IMR-90 (cell line): ENCODE data around the gene WNK1. TPM values are rescaled to one million over a fixed set of nuclear protein-coding genes. Genes with fewer than 3 reads are reported as not detected.

Experiments
- ATAC-seq: fragments of 200-7000 bp; cut with Tn5 transposase; 2 replicates; pipeline ENCODE4 v1.9.1; 2020; ENCODE audit warnings: low read depth, mild to moderate bottlenecking, moderate library complexity
- BruUV-seq: library from RNA; stranded (reverse); fragments of 400-500 nt; replicated peaks from 2 replicates; lab custom pipeline; 2021; lab: Mats Ljungman, UMichigan
- CTCF ChIA-PET: fragments of 300-600 bp; formaldehyde crosslinking; extraction: SDS; loops from one replicate; lab custom pipeline; 2021; ENCODE audit warnings: antibody characterized with exemption; lab: Yijun Ruan, JAX
- POLR2A ChIA-PET: fragments of 300-600 bp; sonication (Branson Sonifier 250); formaldehyde crosslinking; loops from one replicate; lab custom pipeline; 2022; ENCODE audit warnings: antibody characterized with exemption; ENCODE audit not compliant: unreplicated experiment; lab: Charles Lee
- DNase-seq: peaks from one replicate; pipeline ENCODE4 v3.0.0; 2013
- H2AFZ ChIP-seq: replicated peaks from 2 replicates; pipeline ENCODE3; 2013; ENCODE audit warnings: low read length, mild to moderate bottlenecking; ENCODE audit not compliant: poor library complexity
- H2AK5ac ChIP-seq: 2 replicates; pipeline ENCODE4 v1.6.1; 2013; ENCODE audit warnings: low read depth, low read length, inconsistent platforms
- H2AK9ac ChIP-seq: replicated peaks from 2 replicates; pipeline ENCODE3; 2013; ENCODE audit warnings: mild to moderate bottlenecking, low read depth, low read length, moderate library complexity; ENCODE audit not compliant: poor library complexity
- H2BK120ac ChIP-seq: 2 replicates; pipeline ENCODE4 v1.6.1; 2013; ENCODE audit warnings: low read depth, low read length, inconsistent platforms
- H2BK15ac ChIP-seq: 3 replicates; pipeline ENCODE4 v1.6.1; 2013; ENCODE audit warnings: low read depth, low read length, inconsistent platforms
- H2BK20ac ChIP-seq: 2 replicates; pipeline ENCODE4 v1.6.1; 2013; ENCODE audit warnings: low read depth, mild to moderate bottlenecking, inconsistent platforms, low read length, moderate library complexity
- H2BK5ac ChIP-seq: 2 replicates; pipeline ENCODE4 v1.6.1; 2013; ENCODE audit warnings: mild to moderate bottlenecking, low read depth, low read length, inconsistent platforms; ENCODE audit not compliant: poor library complexity, severe bottlenecking
- H3K14ac ChIP-seq: replicated peaks from 2 replicates; pipeline ENCODE4 v1.6.1; 2013; ENCODE audit warnings: low read depth, low read length, inconsistent platforms
- H3K18ac ChIP-seq: 2 replicates; pipeline ENCODE4 v1.6.1; 2013; ENCODE audit warnings: low read depth, low read length, control low read depth
- H3K23ac ChIP-seq: 2 replicates; pipeline ENCODE4 v1.6.1; 2013; ENCODE audit warnings: low read depth, low read length, inconsistent platforms
- H3K27ac ChIP-seq: 2 replicates; pipeline ENCODE4 v1.5.1; 2013; ENCODE audit warnings: mild to moderate bottlenecking, control low read depth, low read length; ENCODE audit not compliant: insufficient read depth
- H3K27me3 ChIP-seq: 2 replicates; pipeline ENCODE4 v1.6.1; 2013; ENCODE audit warnings: low read length; ENCODE audit not compliant: control insufficient read depth, insufficient read depth
- H3K36me3 ChIP-seq: 2 replicates; pipeline ENCODE4 v1.6.1; 2013; ENCODE audit warnings: low read length, mixed read lengths; ENCODE audit not compliant: control insufficient read depth, insufficient read depth
- H3K4ac ChIP-seq: 2 replicates; pipeline ENCODE4 v1.6.1; 2013; ENCODE audit warnings: low read depth, low read length, inconsistent platforms
- H3K4me1 ChIP-seq: 2 replicates; pipeline ENCODE4 v1.6.1; 2013; ENCODE audit warnings: low read length, mixed read lengths; ENCODE audit not compliant: control insufficient read depth, insufficient read depth
- H3K4me2 ChIP-seq: 2 replicates; pipeline ENCODE4 v1.6.1; 2013; ENCODE audit warnings: low read depth, mild to moderate bottlenecking, control low read depth, low read length, moderate library complexity
- H3K4me3 ChIP-seq: 2 replicates; pipeline ENCODE4 v1.5.1; 2013; ENCODE audit warnings: low read depth, mild to moderate bottlenecking, control low read depth, low read length, moderate library complexity; ENCODE audit not compliant: insufficient read depth
- H3K56ac ChIP-seq: 2 replicates; pipeline ENCODE4 v1.6.1; 2013; ENCODE audit warnings: low read length, inconsistent platforms; ENCODE audit not compliant: insufficient read depth; ENCODE audit errors: extremely low read depth
- H3K79me1 ChIP-seq, 2 experiments: 2 replicates each; pipeline ENCODE4 v1.6.1; 2013; ENCODE audit warnings: low read length in 2 of 2, inconsistent platforms in 1 of 2, low read depth in 1 of 2
- H3K9ac ChIP-seq: 2 replicates; pipeline ENCODE4 v1.6.1; 2013; ENCODE audit warnings: low read depth, low read length, control low read depth
- H3K9me1 ChIP-seq: 2 replicates; pipeline ENCODE4 v1.6.1; 2013; ENCODE audit warnings: low read length, inconsistent platforms; ENCODE audit not compliant: insufficient read depth
- H3K9me3 ChIP-seq: 2 replicates; pipeline ENCODE4 v1.6.1; 2013; ENCODE audit warnings: low read length; ENCODE audit not compliant: control insufficient read depth, insufficient read depth
- H4K20me1 ChIP-seq: 2 replicates; pipeline ENCODE4 v1.6.1; 2013; ENCODE audit warnings: low read length, inconsistent platforms; ENCODE audit not compliant: insufficient read depth
- H4K5ac ChIP-seq: 2 replicates; pipeline ENCODE4 v1.6.1; 2013; ENCODE audit warnings: mild to moderate bottlenecking, low read depth, low read length, control low read depth
- H4K8ac ChIP-seq, 2 experiments: 2 replicates each; pipeline ENCODE4 v1.6.1; 2013; ENCODE audit warnings: low read depth in 2 of 2, low read length in 2 of 2, control low read depth in 1 of 2, inconsistent platforms in 1 of 2
- H4K91ac ChIP-seq: 2 replicates; pipeline ENCODE4 v1.6.1; 2013; ENCODE audit warnings: low read depth, low read length, inconsistent platforms; ENCODE audit not compliant: insufficient read depth
- MAZ ChIP-seq: IDR thresholded peaks from 2 replicates; pipeline ENCODE4 v1.6.1; 2012; ENCODE audit warnings: low read depth, mild to moderate bottlenecking, low read length, improper control_type of control experiment, moderate library complexity, borderline replicate concordance
- WGBS, 2 experiments: methylation state at CpG; one replicate each; pipeline versions ENCODE4 v1.1.5 to v1.1.7; 2013; ENCODE audit warnings: missing lambda C conversion rate in 2 of 2; ENCODE audit not compliant: insufficient read length in 1 of 2; ENCODE audit errors: extremely low coverage in 2 of 2; 5-methylcytosine and 5-hydroxymethylcytosine counted together
- dilution Hi-C: fragments of 300-500 bp; cut with HindIII; formaldehyde crosslinking; loops from one replicate; pipeline ENCODE4 v1.14.3; 2018; ENCODE audit warnings: low sequenced_read_pairs; ENCODE audit not compliant: unreplicated experiment
- in situ Hi-C: fragments of 300-500 bp; cut with MboI; formaldehyde crosslinking; loops from 3 replicates; pipeline ENCODE4 v1.14.3; 2019; ENCODE audit warnings: low sequenced_read_pairs, inconsistent platforms, mixed read lengths
- intact Hi-C: fragments of 100-400 bp; cut with micrococcal nuclease; formaldehyde crosslinking; loops from 2 replicates; pipeline ENCODE4 v1.10.0; 2022
- polyA plus RNA-seq, 3 experiments: library from polyadenylated mRNA; depleted of rRNA; stranded (reverse); fragments of >200 nt; gene quantifications; 2 replicates each; pipeline ENCODE4 v1.2.3, GENCODE V29; 2012; ENCODE audit warnings: low replicate concordance in 1 of 3
- total RNA-seq: library from RNA; depleted of rRNA; stranded (reverse); fragments of >200 nt; gene quantifications from 2 replicates; pipeline ENCODE4 v1.2.3, GENCODE V29; 2012

WNK1 gene
- total and polyA plus RNA-seq, 2 of the 4 experiments (the other 2 are of a cell fraction), result 36.9 to 42.8 TPM

DNA sequence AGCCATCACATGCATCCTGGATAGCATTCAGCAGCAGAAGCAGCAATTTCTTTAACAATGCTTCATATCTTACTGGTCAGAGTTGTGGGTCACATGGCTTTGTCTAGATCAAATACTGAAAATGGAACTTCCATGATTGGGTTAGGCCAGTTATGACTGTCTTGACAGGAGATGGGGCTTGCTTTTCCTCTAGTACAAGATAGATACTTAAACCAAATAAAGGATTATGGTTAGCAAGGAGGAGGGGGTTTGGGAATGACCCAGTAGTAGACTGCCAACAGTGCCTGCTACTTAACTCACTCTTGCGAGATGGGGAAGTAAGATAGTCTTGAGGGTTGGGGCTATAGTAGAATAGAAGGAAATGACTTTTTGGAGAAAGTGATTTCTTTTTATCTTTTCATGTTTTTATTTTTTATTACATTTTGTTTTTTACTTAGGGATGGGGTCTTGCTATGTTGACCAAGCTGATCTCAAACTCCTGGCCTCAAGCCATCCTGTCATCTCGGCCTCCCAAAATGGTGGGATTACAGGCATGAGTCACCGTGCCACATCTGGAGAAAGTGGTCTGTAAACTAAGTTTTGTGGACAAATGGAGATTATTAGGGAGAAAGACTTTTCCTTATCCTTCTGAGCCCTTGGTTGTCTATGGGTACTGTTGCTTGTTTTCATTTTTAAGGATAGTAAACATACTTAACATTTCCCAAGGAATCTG lies 37.6 kb downstream of the WNK1 start:
- peaks cover 58% of the 10 kb centered on the region for H4K20me1 ChIP-seq
- H2BK120ac ChIP-seq, result no peak overlapping the region
- no peak for ATAC-seq
- no peaks in the 10 kb centered on the region for H3K36me3 ChIP-seq
- dilution Hi-C loops, result no loop called here
- ChIA-PET POLR2A (no interaction called here), CTCF (no interaction called here)
- no peak overlapping the region for H3K4ac ChIP-seq
- no peak overlapping the region for H3K9ac ChIP-seq
- H3K27me3 ChIP-seq, result no peaks in the 10 kb centered on the region
- H2AK5ac ChIP-seq, result no peak overlapping the region
- no peak overlapping the region for H3K4me3 ChIP-seq
- DNase-seq, result no peak
- WGBS, 2 experiments, result no CpG with 5 or more reads among the region's 3 CpGs
- no peak overlapping the region for H2AFZ ChIP-seq
- TF ChIP-seq MAZ, result no peak
- peak overlapping the region; percentile 13; the same call in 1 of the 2 replicates for H3K23ac ChIP-seq
- no peak overlapping the region for H4K8ac ChIP-seq
- H3K79me1 ChIP-seq, result peaks cover 30 to 77% of the 10 kb centered on the region in 2 experiments
- H3K4me2 ChIP-seq, result no peak overlapping the region
- no peak overlapping the region for H3K56ac ChIP-seq
- no peak overlapping the region for H4K91ac ChIP-seq
- no peaks in the 10 kb centered on the region for H3K9me3 ChIP-seq
- H3K18ac ChIP-seq, result no peak overlapping the region
- in situ Hi-C loops, result no loop called here
- H2BK5ac ChIP-seq, result no peak overlapping the region
- intact Hi-C loops, result loop anchor here (5.0 kb wide), 1 partner anchor 33 kb away; no protein-coding TSS in a partner anchor
- no peak overlapping the region for H2BK15ac ChIP-seq
- H3K14ac ChIP-seq, result no peak overlapping the region; the same call in 1 of the 2 replicates
- H3K9me1 ChIP-seq, result peaks cover 8% of the 10 kb centered on the region
- H3K27ac ChIP-seq, result no peak overlapping the region
- no peak overlapping the region for H2AK9ac ChIP-seq
- no peak overlapping the region for H4K5ac ChIP-seq
- peaks cover 2% of the 10 kb centered on the region for H3K4me1 ChIP-seq
- BruUV-seq, result no TSS peak
- H2BK20ac ChIP-seq, result no peak overlapping the region
